K562 (cell line): Measurements from ENCODE around the gene DIAPH3. TPM values are rescaled to one million over a fixed set of nuclear protein-coding genes. Genes with fewer than 3 reads are reported as not detected.

Experiments used
- CEBPZ ChIP-seq: fragments of 150-350 bp; IDR thresholded peaks from 2 replicates; pipeline ENCODE4 v1.6.1; 2014; ENCODE audit warnings: low read depth, mild to moderate bottlenecking, low read length, borderline replicate concordance
- CHD7 ChIP-seq: fragments of 200-600 bp; sonication (generic); IDR thresholded peaks from one replicate; pipeline ENCODE4 v1.6.1; 2012; ENCODE audit warnings: mild to moderate bottlenecking, low read depth, low read length, inconsistent platforms
- NFIX ChIP-seq: fragments of 250-450 bp; sonication (Bioruptor Pico); IDR thresholded peaks from 2 replicates; pipeline ENCODE4 v1.4.0; 2020; ENCODE audit warnings: low read depth, mild to moderate bottlenecking, moderate library complexity
- NUFIP1 ChIP-seq: fragments of 450-650 bp; IDR thresholded peaks from 2 replicates; pipeline ENCODE4 v1.6.1; 2018; ENCODE audit not compliant: partially characterized antibody
- ZNF324 ChIP-seq: fragments of 250-450 bp; sonication (Bioruptor Pico); IDR thresholded peaks from 2 replicates; pipeline ENCODE4 v1.4.0; 2020; ENCODE audit warnings: mild to moderate bottlenecking
- ZNF695 ChIP-seq: fragments of 450-650 bp; formaldehyde crosslinking; IDR thresholded peaks from 2 replicates; pipeline ENCODE4 v1.4.0; 2020; ENCODE audit warnings: mild to moderate bottlenecking, moderate library complexity
- polyA plus RNA-seq, 8 experiments: library from polyadenylated mRNA; depleted of rRNA in 4 of 8; stranded (reverse) in 5 of 8; unstranded in 3 of 8; fragments of >200 nt; fragmentation: Nextera tagmentation in 2 of 8; fragmentation: Illumina TruSeq in 1 of 8; extraction: Ambion mirVana in 2 of 8; extraction: Trizol in 1 of 8; gene quantifications; 2 replicates each; pipeline versions ENCODE4 v1.2.1 to v1.2.3, GENCODE V29; 2011 to 2014; ENCODE audit warnings: inconsistent platforms in 1 of 8, missing spikeins in 1 of 8
- total RNA-seq, 7 experiments: library from RNA; depleted of rRNA in 6 of 7; stranded (reverse); fragments of >200 nt in 6 of 7; fragmentation: Illumina TruSeq in 2 of 7; extraction: Trizol in 2 of 7; gene quantifications; 2 replicates each; pipeline versions ENCODE4 v1.2.1 to v1.2.3, GENCODE V29; 2011 to 2021; ENCODE audit warnings: low replicate concordance in 1 of 7

The DIAPH3 gene
- total and polyA plus RNA-seq, 9 of the 15 experiments (the other 6 are each of a cell fraction or from before 2014, with no cell fraction given) = 9.0 to 18.7 (median 14.7) TPM

GRCh38 chr13:59677430-59677829, 486.3 kb downstream of the DIAPH3 start (continued):
- TF ChIP-seq CEBPZ = no peak
- no peak for TF ChIP-seq CHD7
- no peak for TF ChIP-seq ZNF695 (CRISPR knock-in tag)
- no peak for TF ChIP-seq ZNF324 (CRISPR knock-in tag)
- no peak for TF ChIP-seq NFIX
- TF ChIP-seq NUFIP1 = no peak
